Neuron (in vitro differentiated cells): Measurements from ENCODE around the gene STYXL1.
"Not testable (repeated sequence)": the region's sequence is repeated elsewhere in the genome, so short reads cannot be mapped to it uniquely, and the experiment has no call there.

ENCODE experiments used
- H2AFZ ChIP-seq: one replicate; pipeline ENCODE4 v1.6.1; 2013; ENCODE audit warnings: low read depth, mild to moderate bottlenecking, inconsistent platforms, low read length, moderate library complexity
- H3K27me3 ChIP-seq: one replicate; pipeline ENCODE4 v1.6.1; 2013; ENCODE audit warnings: low read length; ENCODE audit not compliant: insufficient read depth
- H3K36me3 ChIP-seq: one replicate; pipeline ENCODE4 v1.6.1; 2013; ENCODE audit warnings: low read length; ENCODE audit not compliant: insufficient read depth
- H3K4me1 ChIP-seq: one replicate; pipeline ENCODE4 v1.6.1; 2013; ENCODE audit warnings: low read length; ENCODE audit not compliant: insufficient read depth
- H3K4me3 ChIP-seq: 2 replicates; pipeline ENCODE4 v1.5.1; 2013; ENCODE audit warnings: mild to moderate bottlenecking, low read length, moderate library complexity
- H3K9me3 ChIP-seq: one replicate; pipeline ENCODE4 v1.6.1; 2013; ENCODE audit warnings: low read length

The STYXL1 gene

GRCh38 chr7:76044375-76044865 lies 3.4 kb downstream of the STYXL1 start:
- Histone ChIP-seq H3K4me3 (no peak overlapping the region), H3K9me3 (no peaks in the 10 kb centered on the region), H2AFZ (no peak overlapping the region), H3K4me1 (peaks cover 16% of the 10 kb centered on the region), H3K36me3 (peaks cover 12% of the 10 kb centered on the region), H3K27me3 (no peaks in the 10 kb centered on the region)

DNA sequence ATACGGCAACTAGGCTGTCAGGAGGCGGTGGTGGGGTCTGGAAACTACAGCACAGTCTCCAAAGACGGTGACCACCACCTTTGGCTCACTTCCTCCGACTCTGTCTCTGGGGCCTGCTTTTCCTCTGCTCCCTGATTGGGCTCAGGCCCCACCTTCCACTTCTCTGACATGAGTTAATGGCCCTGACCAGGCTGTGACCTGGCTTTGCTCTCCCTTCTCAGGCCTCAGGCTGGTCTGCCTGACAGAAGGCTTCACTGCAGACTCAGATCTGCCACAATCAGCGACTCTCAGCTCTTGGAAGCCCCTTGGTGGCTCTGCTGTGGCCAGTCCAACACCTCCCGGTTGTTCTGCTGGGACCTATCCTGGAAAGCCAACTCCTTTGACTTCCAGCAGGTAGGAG lies 7.7 kb downstream of the STYXL1 start:
- Histone ChIP-seq H2AFZ (no peak overlapping the region), H3K4me1 (no peaks in the 10 kb centered on the region), H3K4me3 (no peak overlapping the region), H3K27me3 (no peaks in the 10 kb centered on the region), H3K36me3 (peaks cover 12% of the 10 kb centered on the region), H3K9me3 (no peaks in the 10 kb centered on the region)

- Histone ChIP-seq H3K4me3 (no peak overlapping the region), H3K36me3 (peaks cover 5% of the 10 kb centered on the region), H3K27me3 (no peaks in the 10 kb centered on the region), H3K9me3 (no peaks in the 10 kb centered on the region), H3K4me1 (no peaks in the 10 kb centered on the region), H2AFZ (no peak overlapping the region)
Observed at GRCh38 chr7:76037310-76037709, 10.5 kb downstream of the STYXL1 start.

GRCh38 chr7:76031964-76032363 lies 15.8 kb downstream of the STYXL1 start:
- H3K9me3 ChIP-seq, result no peaks in the 10 kb centered on the region
- no peaks in the 10 kb centered on the region for H3K27me3 ChIP-seq
- H3K4me3 ChIP-seq, result no peak overlapping the region

GRCh38 chr7:76029682-76030081 lies 18.1 kb downstream of the STYXL1 start:
- not testable (repeated sequence) for H2AFZ ChIP-seq, H3K4me3 ChIP-seq, H3K4me1 ChIP-seq, H3K9me3 ChIP-seq, H3K27me3 ChIP-seq
- H3K36me3 ChIP-seq, result peaks cover 22% of the 10 kb centered on the region

More at GRCh38 chr7:76031964-76032363, 15.8 kb downstream of the STYXL1 start:
- H2AFZ ChIP-seq, result no peak overlapping the region
- H3K4me1 ChIP-seq, result no peaks in the 10 kb centered on the region
- peaks cover 16% of the 10 kb centered on the region for H3K36me3 ChIP-seq

DNA sequence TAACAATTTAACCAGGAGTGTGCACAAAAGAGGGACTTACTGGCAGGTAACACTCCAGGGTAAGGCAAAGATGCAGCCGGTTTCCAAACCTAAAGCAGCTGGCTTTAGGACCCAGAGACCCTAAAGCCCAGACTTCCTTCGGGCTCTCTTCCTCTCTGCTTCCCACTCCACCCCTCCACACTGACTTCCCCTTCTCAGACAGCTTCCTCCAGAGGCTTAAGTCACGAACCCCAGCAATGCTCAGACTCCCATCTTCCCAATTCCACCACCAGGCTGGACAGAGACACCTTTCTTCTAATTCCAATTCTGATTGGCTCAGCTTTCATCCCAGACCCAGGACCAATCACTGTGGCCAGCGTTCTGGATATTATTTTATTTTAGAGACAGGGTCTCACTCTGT lies 24.8 kb downstream of the STYXL1 start:
- H3K36me3 ChIP-seq, result peaks cover 39% of the 10 kb centered on the region
- H3K4me1 ChIP-seq, result no peaks in the 10 kb centered on the region
- no peak overlapping the region for H2AFZ ChIP-seq
- H3K27me3 ChIP-seq, result no peaks in the 10 kb centered on the region
- no peak overlapping the region for H3K4me3 ChIP-seq
- no peaks in the 10 kb centered on the region for H3K9me3 ChIP-seq

DNA sequence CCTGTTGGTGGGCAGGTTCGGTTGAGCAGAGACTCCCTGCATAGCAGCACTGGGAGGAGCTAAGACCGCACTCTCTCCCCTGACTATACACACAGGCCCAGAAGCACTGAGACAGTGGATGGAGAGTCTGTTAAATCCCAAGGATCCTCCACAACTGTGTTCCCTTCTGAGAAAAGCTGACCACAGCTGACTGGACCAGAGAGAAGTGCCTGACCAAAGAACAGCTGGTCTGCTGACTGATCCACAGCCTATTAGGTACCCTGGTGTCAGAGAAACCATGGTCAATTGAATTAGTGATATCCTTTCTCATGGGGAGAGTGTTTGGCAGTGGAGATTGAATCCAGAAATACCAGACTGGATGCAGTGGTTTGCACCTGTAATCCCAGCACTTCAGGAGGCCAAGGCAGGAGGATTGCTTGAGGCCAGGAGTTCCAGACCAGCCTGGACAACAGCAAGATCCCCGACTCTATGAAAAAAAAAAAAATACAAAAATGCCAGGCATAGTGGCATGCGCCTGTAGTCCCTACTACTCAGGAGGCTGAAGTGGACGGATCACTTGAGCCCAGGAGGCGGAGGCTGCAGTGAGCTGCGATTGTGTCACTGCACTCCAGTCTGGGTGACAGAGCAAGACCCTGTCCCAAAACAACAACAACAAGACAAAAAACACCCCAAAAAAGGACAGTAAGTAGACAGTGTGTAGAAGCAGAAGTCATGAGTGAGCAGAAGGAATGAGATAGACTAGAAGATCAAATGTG lies 25.6 kb downstream of the STYXL1 start:
- Histone ChIP-seq H3K27me3 (no peaks in the 10 kb centered on the region), H3K4me1 (no peaks in the 10 kb centered on the region), H3K36me3 (peaks cover 40% of the 10 kb centered on the region), H2AFZ (no peak overlapping the region), H3K4me3 (no peak overlapping the region), H3K9me3 (no peaks in the 10 kb centered on the region)

GRCh38 chr7:76020031-76020714 lies 27.6 kb downstream of the STYXL1 start:
- Histone ChIP-seq H3K27me3 (no peaks in the 10 kb centered on the region), H3K36me3 (peaks cover 34% of the 10 kb centered on the region), H3K9me3 (no peaks in the 10 kb centered on the region), H2AFZ (no peak overlapping the region), H3K4me1 (no peaks in the 10 kb centered on the region), H3K4me3 (no peak overlapping the region)

DNA sequence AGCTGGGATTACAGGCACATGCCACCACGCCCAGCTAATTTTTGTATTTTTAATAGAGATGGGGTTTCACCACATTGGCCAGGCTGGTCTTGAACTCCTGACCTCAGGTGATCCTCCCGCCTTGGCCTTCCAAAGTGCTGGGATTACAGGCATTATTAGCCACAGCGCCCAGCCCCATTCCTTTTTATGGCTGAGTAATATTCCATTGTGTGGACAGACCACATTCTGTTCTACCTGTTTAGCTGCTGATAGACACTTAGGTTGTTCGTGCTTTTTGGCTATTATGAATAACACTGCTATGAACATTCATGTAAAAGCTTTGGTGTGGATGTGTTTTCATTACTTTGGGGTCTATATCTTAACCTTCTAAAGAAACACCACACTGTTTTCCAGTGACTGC lies 29.3 kb downstream of the STYXL1 start:
- not testable (repeated sequence) for H2AFZ ChIP-seq, H3K27me3 ChIP-seq, H3K4me1 ChIP-seq, H3K9me3 ChIP-seq, H3K4me3 ChIP-seq
- H3K36me3 ChIP-seq, result peaks cover 37% of the 10 kb centered on the region

DNA sequence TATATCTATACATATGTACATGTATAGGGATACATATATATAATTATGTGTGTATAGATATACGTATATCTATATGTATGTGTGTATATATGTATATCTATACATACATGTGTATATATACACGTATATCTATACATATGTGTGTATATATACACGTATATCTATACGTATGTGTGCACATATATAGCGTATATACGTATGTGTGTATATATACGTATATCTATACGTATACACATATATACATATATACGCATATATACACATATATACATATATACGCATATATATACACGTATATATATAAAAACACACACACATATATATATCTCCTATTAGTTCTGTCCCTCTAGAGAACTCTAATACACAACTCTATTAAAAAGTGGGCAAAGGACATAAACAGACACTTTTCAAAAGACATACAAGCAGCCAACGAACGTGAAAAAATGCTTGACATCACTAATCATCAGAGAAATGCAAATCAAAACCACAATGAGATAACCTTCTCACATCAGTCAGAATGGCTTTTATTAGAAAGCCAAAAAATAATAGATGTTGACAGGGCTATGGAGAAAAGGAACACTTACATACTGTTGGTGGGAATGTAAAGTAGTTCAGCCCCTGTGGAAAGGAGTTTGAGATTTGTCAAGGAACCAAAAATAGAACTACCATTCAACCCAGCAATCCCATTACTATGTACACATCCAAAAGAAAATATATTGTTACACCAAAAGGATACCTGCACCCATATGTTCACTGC lies 31.4 kb downstream of the STYXL1 start:
- Histone ChIP-seq H3K9me3 (no peaks in the 10 kb centered on the region), H3K4me1 (no peaks in the 10 kb centered on the region), H3K27me3 (no peaks in the 10 kb centered on the region), H3K36me3 (peaks cover 29% of the 10 kb centered on the region), H2AFZ (no peak overlapping the region), H3K4me3 (no peak overlapping the region)

GRCh38 chr7:76011442-76011861 lies 36.3 kb downstream of the STYXL1 start:
- no peaks in the 10 kb centered on the region for H3K27me3 ChIP-seq
- no peaks in the 10 kb centered on the region for H3K9me3 ChIP-seq
- no peak overlapping the region for H2AFZ ChIP-seq
- no peaks in the 10 kb centered on the region for H3K4me1 ChIP-seq
- H3K36me3 ChIP-seq, result peaks cover 18% of the 10 kb centered on the region
- no peak overlapping the region for H3K4me3 ChIP-seq

DNA sequence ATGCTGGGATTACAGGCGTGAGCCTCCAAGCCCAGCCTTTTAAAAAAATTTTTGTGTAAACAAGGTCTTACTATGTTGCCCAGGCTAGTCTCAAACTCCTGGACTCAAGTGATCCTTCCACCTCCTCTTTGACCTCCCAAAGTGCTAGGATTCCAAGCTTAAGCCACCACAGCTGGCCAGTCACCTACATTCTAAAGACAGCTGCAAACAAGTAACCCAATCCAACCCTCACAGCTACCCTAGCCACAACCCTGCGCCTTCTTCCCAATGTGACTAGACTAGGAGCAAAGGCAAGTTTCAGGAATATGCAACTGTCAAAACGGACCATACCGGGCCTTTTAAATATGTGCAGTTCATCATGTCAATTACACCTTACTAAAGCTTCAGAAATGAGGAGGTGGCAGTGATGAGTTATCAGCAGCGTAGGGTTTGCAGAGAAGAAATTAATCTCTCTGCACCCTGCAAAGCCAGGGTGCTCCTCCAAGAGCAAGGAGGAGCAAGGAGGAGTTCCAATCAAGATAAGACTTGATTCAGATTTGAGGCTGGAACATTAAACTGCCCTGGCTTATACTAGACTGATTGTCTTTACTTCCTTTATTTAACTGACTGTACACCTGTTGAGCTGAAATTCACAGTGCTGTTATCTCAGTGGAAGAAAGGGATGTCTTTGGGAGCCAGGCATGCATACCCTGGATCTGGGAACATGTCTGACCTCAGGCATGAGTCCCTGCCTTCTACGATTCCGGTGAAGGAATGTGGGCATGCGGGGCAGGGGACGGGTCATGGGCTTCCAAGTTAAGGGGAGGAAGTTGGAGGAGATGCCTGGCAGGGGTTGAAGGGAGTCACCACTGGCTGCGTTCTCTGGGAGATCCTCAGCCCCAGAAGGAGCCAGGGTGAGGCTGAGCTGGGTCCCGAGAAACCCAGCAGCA lies 37.9 kb downstream of the STYXL1 start:
- H2AFZ ChIP-seq, result no peak overlapping the region
- no peaks in the 10 kb centered on the region for H3K9me3 ChIP-seq
- no peaks in the 10 kb centered on the region for H3K4me1 ChIP-seq
- peaks cover 22% of the 10 kb centered on the region for H3K36me3 ChIP-seq
- no peak overlapping the region for H3K4me3 ChIP-seq
- H3K27me3 ChIP-seq, result no peaks in the 10 kb centered on the region
